HCT116 (cell line): ENCODE measurements around the gene LRSAM1. TPM values are rescaled to one million over a fixed set of nuclear protein-coding genes. Genes with fewer than 3 reads are reported as not detected.

Experiments
- ATAC-seq: fragments of 200-7000 bp; cut with Tn5 transposase; 2 replicates; pipeline ENCODE4 v1.9.1; 2020; ENCODE audit warnings: mild to moderate bottlenecking, moderate library complexity
- BruUV-seq: library from RNA; stranded (reverse); fragments of 400-500 nt; replicated peaks from 2 replicates; lab custom pipeline; 2021; lab: Mats Ljungman, UMichigan
- CTCF ChIA-PET: fragments of 300-600 bp; sonication (Branson Sonifier 250); formaldehyde crosslinking; loops from one replicate; lab custom pipeline; 2021; ENCODE audit warnings: antibody characterized with exemption; lab: Charles Lee
- POLR2A ChIA-PET: fragments of 300-600, 350-600 bp; sonication (Branson Sonifier 250); formaldehyde crosslinking; loops from one replicate; lab custom pipeline; 2021; ENCODE audit warnings: antibody characterized with exemption; lab: Charles Lee
- RAD21 ChIA-PET, 2 experiments: fragments of 300-600 bp; sonication (Branson Sonifier 250); formaldehyde crosslinking; loops; one replicate each; lab custom pipeline; 2023; ENCODE audit warnings: low total read pairs in 2 of 2; ENCODE audit not compliant: uncharacterized antibody in 2 of 2, unreplicated experiment in 2 of 2, low non-redundant PET in 1 of 2; lab: Charles Lee
- DNase-seq: peaks from one replicate; pipeline ENCODE4 v3.0.0-alpha.2; 2010; ENCODE audit warnings: low read depth, low spot score
- H2AFZ ChIP-seq: fragments of 200-600 bp; shearing (Covaris generic), sonication (generic); 2 replicates; pipeline ENCODE4 v1.6.1; 2017; ENCODE audit warnings: low read depth, mixed run types, mixed read lengths, antibody characterized with exemption, low read length; ENCODE audit not compliant: poor library complexity, severe bottlenecking
- H3K27ac ChIP-seq: 2 replicates; pipeline ENCODE4 v1.5.1; 2012; ENCODE audit warnings: low read depth, low read length
- H3K27me3 ChIP-seq: fragments of 200-600 bp; sonication (generic); 2 replicates; pipeline ENCODE4 v1.6.1; 2016; ENCODE audit warnings: mixed run types, low read length, mixed read lengths; ENCODE audit not compliant: insufficient read depth
- H3K36me3 ChIP-seq, 2 experiments: fragments of 200-500 bp in 1 of 2; fragments of 200-600 bp in 1 of 2; sonication (Bioruptor generic) in 1 of 2; sonication (generic) in 1 of 2; 2 replicates each; pipeline versions ENCODE4 v1.5.1 to v1.6.1; 2014 to 2016; ENCODE audit warnings: low read length in 2 of 2, inconsistent platforms in 1 of 2, mixed read lengths in 1 of 2, mixed run types in 1 of 2; ENCODE audit not compliant: insufficient read depth in 2 of 2, control insufficient read depth in 1 of 2
- H3K4me1 ChIP-seq, 2 experiments: fragments of 200-600 bp in 1 of 2; sonication (generic) in 1 of 2; 2 replicates each; pipeline versions ENCODE4 v1.5.1 to v1.6.1; 2012 to 2017; ENCODE audit warnings: low read length in 2 of 2, inconsistent platforms in 1 of 2, mild to moderate bottlenecking in 1 of 2, mixed read lengths in 1 of 2, mixed run types in 1 of 2, moderate library complexity in 1 of 2; ENCODE audit not compliant: insufficient read depth in 2 of 2, control insufficient read depth in 1 of 2
- H3K4me2 ChIP-seq: fragments of 200-600 bp; sonication (generic); 2 replicates; pipeline ENCODE4 v1.6.1; 2017; ENCODE audit warnings: mixed run types, low read length, mixed read lengths
- H3K4me3 ChIP-seq, 2 experiments: fragments of 200-600 bp in 1 of 2; sonication (generic) in 1 of 2; replicated peaks in 1 of 2; 2 replicates each; pipeline ENCODE4 v1.5.1; 2011 to 2016; ENCODE audit warnings: low read length in 2 of 2, control low read depth in 1 of 2, low read depth in 1 of 2, mild to moderate bottlenecking in 1 of 2, mixed read lengths in 1 of 2, mixed run types in 1 of 2
- H3K79me2 ChIP-seq: fragments of 200-600 bp; sonication (generic); 2 replicates; pipeline ENCODE4 v1.6.1; 2017; ENCODE audit warnings: mild to moderate bottlenecking, mixed run types, low read length, moderate library complexity, mixed read lengths; ENCODE audit not compliant: insufficient read depth
- H3K9ac ChIP-seq: fragments of 200-600 bp; sonication (generic); 2 replicates; pipeline ENCODE4 v1.6.1; 2016; ENCODE audit warnings: low read length, mixed read lengths
- H3K9me2 ChIP-seq: fragments of 200-600 bp; sonication (generic), shearing (Covaris generic); 2 replicates; pipeline ENCODE4 v1.6.1; 2017; ENCODE audit warnings: mixed run types, mild to moderate bottlenecking, moderate library complexity; ENCODE audit not compliant: insufficient read depth
- H3K9me3 ChIP-seq, 2 experiments: fragments of 200-500 bp in 1 of 2; fragments of 200-600 bp in 1 of 2; sonication (Bioruptor generic) in 1 of 2; sonication (generic) in 1 of 2; 2 replicates each; pipeline ENCODE4 v1.6.1; 2014 to 2017; ENCODE audit warnings: low read length in 2 of 2, mixed read lengths in 2 of 2, inconsistent platforms in 1 of 2, low read depth in 1 of 2, mild to moderate bottlenecking in 1 of 2, mixed run types in 1 of 2, moderate library complexity in 1 of 2; ENCODE audit not compliant: control insufficient read depth in 1 of 2, insufficient read depth in 1 of 2
- H4K20me1 ChIP-seq: fragments of 200-600 bp; sonication (generic), shearing (Covaris generic); 2 replicates; pipeline ENCODE4 v1.6.1; 2017; ENCODE audit warnings: mixed run types, mild to moderate bottlenecking, moderate library complexity; ENCODE audit not compliant: insufficient read depth
- CEBPB ChIP-seq: IDR thresholded peaks from 2 replicates; pipeline ENCODE4 v1.6.1; 2012; ENCODE audit warnings: low read depth
- EZH2phosphoT487 ChIP-seq: fragments of 200-600 bp; IDR thresholded peaks from 2 replicates; pipeline ENCODE4 v1.6.1; 2018; ENCODE audit warnings: antibody characterized with exemption, borderline replicate concordance
- SRF ChIP-seq: IDR thresholded peaks from 2 replicates; pipeline ENCODE4 v1.6.1; 2012; ENCODE audit warnings: low read depth
- TCF7L2 ChIP-seq: IDR thresholded peaks from 2 replicates; pipeline ENCODE4 v1.7.0; 2011; ENCODE audit warnings: borderline replicate concordance, inconsistent platforms; ENCODE audit not compliant: insufficient read depth, insufficient read length; ENCODE audit errors: extremely low read depth
- intact Hi-C: fragments of 100-400 bp; cut with micrococcal nuclease; formaldehyde crosslinking; loops from 2 replicates; pipeline ENCODE4 v1.10.0; 2022
- total RNA-seq: library from RNA; stranded (reverse); gene quantifications from one replicate; pipeline ENCODE4 v1.2.1, GENCODE V29; 2021; ENCODE audit not compliant: unreplicated experiment
- TF ChIP-seq, protein P1 (sequence below): IDR thresholded peaks from 2 replicates; pipeline ENCODE4 v1.6.1; 2012

The LRSAM1 gene
- total RNA-seq, 1 experiment from 2014 or later = 25.9 TPM

DNA sequence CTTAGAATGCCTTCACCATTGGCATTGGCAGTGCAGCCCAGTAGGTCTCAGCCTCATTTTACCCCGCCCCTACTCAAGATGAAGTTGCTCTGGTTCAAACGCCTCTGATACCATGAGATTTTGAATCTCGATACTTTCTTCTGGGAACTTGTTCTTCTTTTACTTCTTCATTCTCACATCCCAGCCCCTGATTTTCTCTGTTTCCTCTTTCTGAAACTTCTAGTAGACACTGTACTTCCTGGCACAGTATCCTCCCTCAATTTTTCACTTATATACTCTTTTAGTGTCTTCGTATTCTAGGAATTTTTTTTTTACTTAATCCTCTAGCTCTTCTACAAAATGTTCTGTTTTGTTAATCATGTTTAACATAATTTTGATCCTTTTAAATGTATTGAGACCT, 40.2 kb upstream of the LRSAM1 start:
- ChIA-PET CTCF (no interaction called here), RAD21 (no interaction called here), POLR2A (interaction anchor here (0.6 kb wide), 1 partner anchor 75 kb away, joined by 4 read pairs; no protein-coding TSS in a partner anchor)
- H3K9me2 ChIP-seq = no peaks in the 10 kb centered on the region
- intact Hi-C loops = no loop called here
- TF ChIP-seq EZH2phosphoT487 (no peak), CEBPB (no peak)
- TF ChIP-seq, protein P1, sequence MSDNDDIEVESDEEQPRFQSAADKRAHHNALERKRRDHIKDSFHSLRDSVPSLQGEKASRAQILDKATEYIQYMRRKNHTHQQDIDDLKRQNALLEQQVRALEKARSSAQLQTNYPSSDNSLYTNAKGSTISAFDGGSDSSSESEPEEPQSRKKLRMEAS = no peak
- no peaks in the 10 kb centered on the region for H3K27me3 ChIP-seq
- H3K9me3 ChIP-seq = no peaks in the 10 kb centered on the region
- H3K27ac ChIP-seq = no peak overlapping the region
- no TSS peak for BruUV-seq
- DNase-seq = no peak
- no peaks in the 10 kb centered on the region for H4K20me1 ChIP-seq
- ATAC-seq = no peak
- peaks cover 0 to 7% of the 10 kb centered on the region in 2 experiments; a peak in 1 of 4 replicates for H3K4me1 ChIP-seq
- H2AFZ ChIP-seq = no peak overlapping the region
- no peak overlapping the region for H3K4me2 ChIP-seq
- H3K9ac ChIP-seq = no peak overlapping the region
- no peaks in the 10 kb centered on the region for H3K79me2 ChIP-seq
- H3K36me3 ChIP-seq = no peaks in the 10 kb centered on the region
- H3K4me3 ChIP-seq = no peak overlapping the region

DNA sequence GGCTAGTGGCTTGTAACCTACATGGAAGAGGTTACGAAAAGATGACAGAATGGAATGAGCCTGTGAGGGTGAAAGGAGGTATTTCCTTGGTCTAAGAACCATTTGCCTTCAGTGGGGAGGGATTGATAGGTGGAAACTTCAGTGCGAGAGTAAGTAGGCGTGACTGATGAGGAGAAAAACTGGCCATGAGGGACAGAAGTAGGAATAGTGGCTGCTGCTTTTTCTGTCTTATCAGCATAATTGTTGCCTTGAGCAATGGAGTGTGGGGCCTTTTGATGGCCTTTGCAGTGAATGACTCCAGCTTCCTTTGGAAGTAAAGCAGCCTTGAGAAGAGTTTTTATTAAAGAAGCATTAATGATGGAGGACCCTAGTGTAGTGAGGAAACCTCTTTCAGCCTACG, 36.2 kb upstream of the LRSAM1 start:
- H3K79me2 ChIP-seq = no peaks in the 10 kb centered on the region
- ChIA-PET RAD21 (no interaction called here), CTCF (no interaction called here), POLR2A (interaction anchor here (0.7 kb wide), 1 partner anchor 9 kb away, joined by 3 read pairs; the partner anchor contains the start of gene ZNF79)
- peaks cover 0 to 15% of the 10 kb centered on the region in 2 experiments; a peak in 1 of 4 replicates for H3K4me1 ChIP-seq
- intact Hi-C loops = no loop called here
- H3K9me2 ChIP-seq = no peaks in the 10 kb centered on the region
- no peak overlapping the region for H3K4me2 ChIP-seq
- no peak overlapping the region for H2AFZ ChIP-seq
- H4K20me1 ChIP-seq = no peaks in the 10 kb centered on the region
- H3K9me3 ChIP-seq = no peaks in the 10 kb centered on the region
- no peak overlapping the region for H3K27ac ChIP-seq
- TF ChIP-seq TCF7L2 (no peak), SRF (no peak)
- H3K9ac ChIP-seq = no peak overlapping the region
- no TSS peak for BruUV-seq
- no peak for DNase-seq
- no peak overlapping the region for H3K4me3 ChIP-seq
- ATAC-seq = no peak
- H3K36me3 ChIP-seq = no peaks in the 10 kb centered on the region
- no peaks in the 10 kb centered on the region for H3K27me3 ChIP-seq
